Activated T-helper 1 cell treated with anti-CD3 and anti-CD28 coated beads, Interleukin-12 subunit alpha, Interleukin-12 subunit beta, Interleukin-2, Interleukin-4 antibody, amounts not matched to agents 30 ng/mL and 10 ng/mL and 1 ng/mL, durations not matched to agents 14 hours and 24 hours and 36 hours (primary cell): ENCODE measurements around the gene SCGB3A1. TPM values are rescaled to one million over a fixed set of nuclear protein-coding genes. Genes with fewer than 3 reads are reported as not detected.

Source experiments
- DNase-seq: peaks from one replicate; pipeline ENCODE4 v3.0.0; 2021; ENCODE audit warnings: low spot score
- H3K27ac Mint-ChIP-seq: one replicate; pipeline ENCODE4 v1.8.0; 2021; ENCODE audit warnings: mild to moderate bottlenecking, mixed read lengths
- H3K27me3 Mint-ChIP-seq: one replicate; pipeline ENCODE4 v1.8.0; 2022; ENCODE audit warnings: mild to moderate bottlenecking, moderate library complexity, mixed read lengths; ENCODE audit not compliant: insufficient read depth
- H3K36me3 Mint-ChIP-seq: one replicate; pipeline ENCODE4 v1.8.0; 2021; ENCODE audit warnings: low read depth, mixed read lengths
- H3K4me1 Mint-ChIP-seq: one replicate; pipeline ENCODE4 v1.8.0; 2021; ENCODE audit warnings: low read depth, mixed read lengths
- H3K4me3 Mint-ChIP-seq: one replicate; pipeline ENCODE4 v1.8.0; 2021; ENCODE audit warnings: mild to moderate bottlenecking, moderate library complexity, mixed read lengths
- H3K9me3 Mint-ChIP-seq: one replicate; pipeline ENCODE4 v1.8.0; 2021; ENCODE audit warnings: mixed read lengths
- intact Hi-C: fragments of 100-400 bp; cut with micrococcal nuclease; formaldehyde crosslinking; loops from one replicate; pipeline ENCODE4 v1.15.1; 2024
- total RNA-seq: library from RNA; stranded (reverse); gene quantifications from 2 replicates; pipeline ENCODE4 v1.2.3, GENCODE V29; 2022

Gene SCGB3A1
- total RNA-seq, 1 donor from 2014 or later, result not detected

DNA sequence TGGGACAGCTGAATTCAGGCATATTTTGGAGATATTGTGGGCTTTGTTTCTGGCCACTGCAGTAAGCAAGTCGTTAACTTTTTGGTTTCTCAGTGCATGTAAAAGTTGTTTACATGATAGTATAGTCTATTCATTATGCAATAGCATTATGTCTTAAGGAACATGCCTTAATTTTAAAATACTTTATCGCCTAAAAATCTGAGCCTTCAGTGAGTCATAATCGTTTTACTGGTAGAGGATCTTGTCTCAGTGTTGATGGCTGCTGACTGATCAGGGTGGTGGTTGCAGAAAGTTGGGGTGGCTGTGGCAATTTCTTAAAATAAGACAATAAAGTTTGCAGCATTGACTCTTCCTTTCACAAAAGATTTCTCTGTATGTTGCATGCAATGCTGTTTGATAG, 5.1 kb downstream of the SCGB3A1 start:
- no peak for DNase-seq
- Mint-ChIP-seq H3K27ac (no peak overlapping the region), H3K9me3 (no peaks in the 10 kb centered on the region), H3K27me3 (peaks cover 22% of the 10 kb centered on the region), H3K36me3 (no peaks in the 10 kb centered on the region), H3K4me1 (no peaks in the 10 kb centered on the region), H3K4me3 (no peak overlapping the region)
- intact Hi-C loops, result no loop called here

DNA sequence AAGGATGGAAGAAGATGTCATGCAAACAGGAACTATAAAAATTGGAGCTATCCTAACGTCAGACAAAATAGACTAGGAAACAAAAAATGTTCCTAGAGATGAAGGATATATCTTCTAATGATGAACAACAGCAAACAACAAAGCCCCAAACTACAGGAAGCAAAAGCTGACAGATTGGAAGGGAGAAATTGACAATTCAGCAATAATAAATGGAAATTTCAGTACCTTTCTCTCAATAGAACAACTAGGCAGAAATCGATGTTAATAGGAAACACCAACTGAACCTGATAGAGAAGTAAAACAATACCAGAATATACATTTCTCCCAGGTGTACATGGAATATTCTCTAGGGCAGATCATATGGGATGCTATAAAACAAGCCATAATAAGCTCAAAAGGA, 7.6 kb downstream of the SCGB3A1 start:
- peaks cover 10% of the 10 kb centered on the region for H3K27me3 Mint-ChIP-seq
- H3K4me1 Mint-ChIP-seq, result no peaks in the 10 kb centered on the region
- no peaks in the 10 kb centered on the region for H3K9me3 Mint-ChIP-seq
- H3K36me3 Mint-ChIP-seq, result no peaks in the 10 kb centered on the region
- no peak overlapping the region for H3K4me3 Mint-ChIP-seq
- H3K27ac Mint-ChIP-seq, result no peak overlapping the region
- DNase-seq, result no peak
- intact Hi-C loops, result no loop called here

DNA sequence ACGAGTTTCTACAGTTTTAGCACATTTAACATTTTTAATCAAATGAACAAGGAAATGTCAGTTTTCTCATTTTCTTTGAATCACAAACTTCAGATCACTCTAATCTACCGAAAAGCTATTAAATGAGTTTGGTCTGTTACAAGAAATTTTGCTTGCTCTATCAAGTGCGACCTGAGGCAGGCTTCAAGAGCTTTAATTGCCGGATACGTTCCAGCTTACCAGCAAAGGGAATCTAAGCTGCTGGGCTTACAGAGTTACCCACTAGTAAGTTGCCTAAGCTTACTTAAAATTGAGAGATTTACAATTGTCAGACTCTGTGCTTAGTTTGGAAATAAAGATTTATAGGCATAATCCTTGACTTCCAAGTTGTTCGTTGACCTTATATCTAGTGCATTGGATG, 10.6 kb downstream of the SCGB3A1 start:
- H3K27ac Mint-ChIP-seq, result no peak overlapping the region
- intact Hi-C loops, result no loop called here
- no peak for DNase-seq
- no peaks in the 10 kb centered on the region for H3K4me1 Mint-ChIP-seq
- no peaks in the 10 kb centered on the region for H3K9me3 Mint-ChIP-seq
- H3K36me3 Mint-ChIP-seq, result peaks cover 18% of the 10 kb centered on the region
- no peak overlapping the region for H3K4me3 Mint-ChIP-seq
- H3K27me3 Mint-ChIP-seq, result peaks cover 6% of the 10 kb centered on the region

DNA sequence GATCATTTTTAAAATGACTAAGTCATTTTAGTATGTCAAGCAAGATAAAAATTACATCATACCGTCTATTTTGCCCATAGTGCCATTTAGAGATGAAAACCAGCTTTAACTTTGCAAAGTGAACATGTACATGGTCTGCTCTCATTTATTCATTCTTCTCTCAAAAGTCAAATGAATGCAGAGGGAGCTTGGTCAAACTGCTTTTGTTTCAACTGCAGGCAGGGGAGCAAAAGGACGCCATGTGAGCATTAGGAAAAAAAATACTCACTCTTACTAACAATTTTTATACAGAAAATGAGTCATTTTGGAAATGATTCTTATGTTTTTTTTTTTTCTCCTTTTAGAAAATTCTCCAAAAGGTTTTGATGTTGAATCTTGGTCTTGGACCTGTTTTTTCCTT, 15.7 kb downstream of the SCGB3A1 start:
- no peak for DNase-seq
- no peaks in the 10 kb centered on the region for H3K9me3 Mint-ChIP-seq
- no peak overlapping the region for H3K4me3 Mint-ChIP-seq
- peak overlapping the region; percentile 72 for H3K27ac Mint-ChIP-seq
- intact Hi-C loops, result no loop called here
- H3K36me3 Mint-ChIP-seq, result peaks cover 28% of the 10 kb centered on the region
- no peaks in the 10 kb centered on the region for H3K27me3 Mint-ChIP-seq
- peaks cover 6% of the 10 kb centered on the region for H3K4me1 Mint-ChIP-seq

DNA sequence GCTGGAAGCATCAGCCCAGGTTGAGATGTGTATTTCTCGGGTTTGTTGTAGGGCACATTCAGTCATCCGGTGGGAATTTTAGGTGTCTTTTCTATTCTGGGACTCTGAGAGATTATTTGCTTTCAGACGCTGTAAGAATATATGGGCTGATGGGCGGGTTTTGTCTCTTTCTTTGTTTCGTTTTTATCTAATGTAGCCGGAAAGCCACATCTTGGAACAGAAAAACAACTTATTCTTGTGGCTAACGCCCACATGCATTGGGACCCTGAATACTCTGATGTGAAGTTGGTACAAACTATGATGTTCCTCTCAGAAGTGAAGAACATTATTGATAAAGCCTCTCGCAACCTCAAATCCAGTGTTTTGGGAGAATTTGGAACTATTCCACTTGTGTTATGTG, 22.4 kb downstream of the SCGB3A1 start:
- DNase-seq, result no peak
- intact Hi-C loops, result loop anchor here (10.0 kb wide), 1 partner anchor 74 kb away; the partner anchor contains the start of gene CNOT6
- no peaks in the 10 kb centered on the region for H3K27me3 Mint-ChIP-seq
- peaks cover 36% of the 10 kb centered on the region for H3K36me3 Mint-ChIP-seq
- H3K4me3 Mint-ChIP-seq, result no peak overlapping the region
- peaks cover 11% of the 10 kb centered on the region for H3K4me1 Mint-ChIP-seq
- H3K27ac Mint-ChIP-seq, result no peak overlapping the region
- H3K9me3 Mint-ChIP-seq, result no peaks in the 10 kb centered on the region

DNA sequence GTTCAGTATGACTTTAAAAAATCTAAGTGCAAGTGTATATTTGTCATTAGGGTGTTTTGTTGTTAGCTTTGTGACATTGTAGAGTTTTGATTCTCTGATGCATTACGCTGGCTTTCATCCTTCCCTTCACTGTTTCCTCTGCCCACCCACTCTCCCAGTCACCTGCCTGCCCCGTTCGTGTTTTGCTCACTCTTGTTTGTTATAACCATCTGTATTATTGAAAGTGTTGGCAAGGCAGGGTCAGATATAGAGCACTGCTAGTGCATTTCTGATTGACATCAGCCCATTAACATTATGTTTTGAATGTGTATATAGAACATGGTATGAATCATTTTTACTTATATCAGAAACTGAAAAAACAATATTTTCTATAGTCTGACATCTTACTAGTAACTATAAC, 27.3 kb downstream of the SCGB3A1 start:
- H3K27me3 Mint-ChIP-seq, result no peaks in the 10 kb centered on the region
- intact Hi-C loops, result loop anchor here (10.0 kb wide), 1 partner anchor 69 kb away; the partner anchor contains the start of gene CNOT6
- H3K9me3 Mint-ChIP-seq, result no peaks in the 10 kb centered on the region
- no peak overlapping the region for H3K4me3 Mint-ChIP-seq
- H3K36me3 Mint-ChIP-seq, result peaks cover 45% of the 10 kb centered on the region
- DNase-seq, result no peak
- no peak overlapping the region for H3K27ac Mint-ChIP-seq
- H3K4me1 Mint-ChIP-seq, result peaks cover 22% of the 10 kb centered on the region

DNA sequence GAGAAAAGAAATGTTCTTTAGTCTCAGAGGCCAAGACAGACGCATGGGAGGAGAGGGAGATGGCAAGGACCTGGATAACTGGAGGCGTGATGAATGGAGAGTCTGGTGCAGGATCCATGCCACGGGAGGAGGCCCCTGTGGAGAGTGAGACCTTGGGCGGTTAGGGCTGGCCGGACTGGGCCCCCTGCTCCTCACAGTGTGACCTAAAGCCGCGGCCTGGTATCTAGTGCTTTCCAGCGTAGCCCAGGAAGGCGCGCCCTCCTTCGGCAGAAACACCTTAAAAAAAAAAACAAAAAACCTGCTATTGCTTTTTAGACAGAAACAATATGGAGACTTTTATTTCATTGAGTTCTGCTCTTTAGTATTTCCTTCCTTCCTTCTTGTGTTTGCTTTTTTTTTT, 33.1 kb downstream of the SCGB3A1 start:
- Mint-ChIP-seq H3K4me3 (no peak overlapping the region), H3K4me1 (peaks cover 24% of the 10 kb centered on the region)

DNA sequence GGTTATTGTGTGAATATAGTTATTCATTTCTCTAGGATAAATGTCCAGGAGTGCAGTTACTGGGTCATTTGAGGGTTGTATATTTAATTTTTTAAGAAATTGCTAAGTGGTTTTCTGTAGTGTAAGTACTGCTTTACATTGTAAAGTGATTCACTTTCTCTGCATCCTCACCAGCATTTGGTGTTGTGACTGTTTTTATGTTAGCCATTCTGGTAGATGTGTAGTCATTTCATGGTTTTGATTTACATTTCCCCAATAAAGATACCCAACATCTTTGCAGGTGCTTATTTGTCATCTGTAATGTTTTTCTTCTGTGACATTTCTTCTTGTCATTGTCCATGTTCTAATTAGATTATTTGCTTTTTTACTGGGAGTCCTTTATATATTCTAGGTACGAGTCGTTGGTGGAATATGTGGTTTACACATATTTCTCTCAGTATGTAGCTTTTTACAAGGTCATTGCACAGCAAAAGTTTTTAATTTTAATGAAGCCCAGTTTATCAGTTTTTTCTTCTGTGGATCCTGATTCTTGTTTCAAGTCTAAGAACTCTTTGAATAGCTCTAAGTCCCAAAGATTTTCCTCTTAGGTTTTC, 34.0 kb downstream of the SCGB3A1 start:
- H3K9me3 Mint-ChIP-seq, result no peaks in the 10 kb centered on the region
- no peak for DNase-seq
- peaks cover 48% of the 10 kb centered on the region for H3K36me3 Mint-ChIP-seq
- H3K27me3 Mint-ChIP-seq, result no peaks in the 10 kb centered on the region
- H3K4me3 Mint-ChIP-seq, result no peak overlapping the region
- H3K4me1 Mint-ChIP-seq, result peaks cover 25% of the 10 kb centered on the region
- intact Hi-C loops, result no loop called here
- H3K27ac Mint-ChIP-seq, result no peak overlapping the region

More for the DNA sequence above, 33.1 kb downstream of the SCGB3A1 start:
- H3K27me3 Mint-ChIP-seq, result no peaks in the 10 kb centered on the region
- no peak overlapping the region for H3K27ac Mint-ChIP-seq
- no peak for DNase-seq
- intact Hi-C loops, result no loop called here
- H3K9me3 Mint-ChIP-seq, result no peaks in the 10 kb centered on the region
- H3K36me3 Mint-ChIP-seq, result peaks cover 44% of the 10 kb centered on the region

DNA sequence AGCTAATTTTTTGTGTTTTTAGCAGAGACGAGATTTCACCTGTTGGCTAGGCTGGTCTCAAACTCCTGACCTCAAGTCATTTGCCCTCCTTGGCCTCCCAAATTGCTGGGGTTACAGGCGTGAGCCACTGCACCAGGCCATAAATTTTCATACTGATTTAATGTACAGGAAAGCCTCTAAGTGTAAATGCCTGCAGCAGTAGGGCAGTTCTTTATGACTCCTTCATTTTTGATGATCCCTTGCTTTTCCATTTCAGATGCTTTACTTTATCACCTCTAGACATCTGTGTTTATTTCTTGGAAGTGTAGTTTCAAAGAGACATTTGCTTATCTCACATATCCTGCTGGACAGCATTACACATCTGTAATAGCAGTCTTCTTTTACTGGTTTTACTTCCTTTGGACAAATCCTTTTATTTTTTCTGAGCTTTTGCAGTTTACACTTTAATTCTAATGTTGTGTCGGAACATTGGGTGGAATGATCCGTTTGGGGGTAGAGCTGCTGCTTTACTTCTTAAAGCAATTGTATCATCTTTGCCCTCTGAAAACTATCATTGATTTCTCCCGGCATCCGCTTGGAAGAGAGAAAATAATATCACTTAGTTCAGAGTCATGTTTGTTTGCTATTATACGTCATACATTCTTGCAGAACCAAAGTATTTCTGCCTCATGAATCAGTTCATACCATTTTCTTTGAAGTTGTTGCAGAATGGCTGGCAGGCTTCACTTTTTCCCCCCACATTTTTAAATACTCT, 36.0 kb downstream of the SCGB3A1 start:
- Mint-ChIP-seq H3K9me3 (no peaks in the 10 kb centered on the region), H3K27ac (no peak overlapping the region), H3K4me1 (peaks cover 18% of the 10 kb centered on the region), H3K4me3 (no peak overlapping the region), H3K36me3 (peaks cover 42% of the 10 kb centered on the region), H3K27me3 (no peaks in the 10 kb centered on the region)
- intact Hi-C loops, result no loop called here
- DNase-seq, result no peak

DNA sequence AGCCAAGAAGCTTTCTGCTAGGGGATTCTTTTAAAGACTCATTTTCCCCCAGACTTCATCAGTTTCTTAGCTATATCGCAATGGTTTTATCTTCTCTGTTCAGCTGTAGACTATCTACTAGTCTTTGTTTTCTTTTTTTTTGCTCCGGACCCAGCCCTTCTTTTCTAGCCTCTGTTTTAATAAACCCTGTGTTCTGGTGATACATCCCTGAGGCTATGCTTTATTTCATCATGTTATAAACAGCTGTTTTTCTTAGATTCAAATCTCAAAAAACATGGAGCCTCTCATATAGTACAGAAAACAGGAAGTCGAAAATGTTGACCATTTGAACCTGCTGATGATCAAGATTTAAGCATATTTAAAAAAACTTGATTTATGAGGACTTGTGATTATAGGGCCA, 37.8 kb downstream of the SCGB3A1 start:
- intact Hi-C loops, result no loop called here
- peaks cover 18% of the 10 kb centered on the region for H3K4me1 Mint-ChIP-seq
- no peaks in the 10 kb centered on the region for H3K27me3 Mint-ChIP-seq
- no peak overlapping the region for H3K4me3 Mint-ChIP-seq
- H3K9me3 Mint-ChIP-seq, result no peaks in the 10 kb centered on the region
- DNase-seq, result no peak
- H3K27ac Mint-ChIP-seq, result peak overlapping the region; percentile 40
- peaks cover 39% of the 10 kb centered on the region for H3K36me3 Mint-ChIP-seq

DNA sequence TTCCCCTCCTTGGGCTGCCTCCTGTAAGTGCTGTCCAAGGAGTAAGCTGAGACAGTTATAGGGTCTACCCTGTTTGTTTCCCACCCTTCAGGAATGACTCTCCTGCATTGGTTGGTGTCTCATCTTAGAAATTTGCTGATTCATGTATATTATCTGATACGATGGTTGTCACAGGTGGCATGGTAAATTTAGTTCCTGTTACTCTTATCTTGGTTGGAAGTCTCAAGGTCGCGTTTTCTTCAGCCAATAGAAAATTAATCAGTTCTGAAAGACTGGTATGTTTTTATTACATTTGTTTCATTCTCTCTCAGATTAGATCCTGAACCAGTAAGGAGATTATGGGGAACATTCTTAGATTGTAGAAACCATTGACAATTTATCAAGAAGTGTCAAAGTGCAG, 42.7 kb downstream of the SCGB3A1 start:
- Mint-ChIP-seq H3K27ac (no peak overlapping the region), H3K36me3 (peaks cover 25% of the 10 kb centered on the region), H3K4me3 (no peak overlapping the region), H3K27me3 (no peaks in the 10 kb centered on the region), H3K4me1 (peaks cover 4% of the 10 kb centered on the region), H3K9me3 (no peaks in the 10 kb centered on the region)
- DNase-seq, result no peak
- intact Hi-C loops, result no loop called here

DNA sequence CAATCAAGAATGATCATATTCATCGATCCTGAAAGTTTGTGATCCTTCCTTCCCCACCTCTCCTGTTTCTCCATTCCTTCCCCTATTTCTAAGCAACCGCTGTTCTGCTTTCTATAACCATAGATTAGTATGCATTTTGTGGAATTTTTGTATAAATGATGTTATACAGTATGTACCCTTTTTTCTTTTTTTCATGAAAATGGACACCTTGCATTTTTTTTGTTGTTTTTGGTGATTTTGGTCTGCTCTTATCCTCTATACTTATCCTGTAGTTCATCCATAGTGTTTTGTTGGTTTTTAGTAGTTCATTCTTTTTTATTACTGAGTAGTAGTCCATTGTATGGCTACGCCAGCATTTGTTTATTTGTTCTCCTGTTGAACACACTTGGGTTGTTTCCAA, 46.1 kb downstream of the SCGB3A1 start:
- intact Hi-C loops, result no loop called here
- Mint-ChIP-seq H3K4me1 (no peaks in the 10 kb centered on the region), H3K27me3 (no peaks in the 10 kb centered on the region), H3K36me3 (peaks cover 24% of the 10 kb centered on the region), H3K9me3 (no peaks in the 10 kb centered on the region), H3K27ac (no peak overlapping the region), H3K4me3 (no peak overlapping the region)
- no peak for DNase-seq

DNA sequence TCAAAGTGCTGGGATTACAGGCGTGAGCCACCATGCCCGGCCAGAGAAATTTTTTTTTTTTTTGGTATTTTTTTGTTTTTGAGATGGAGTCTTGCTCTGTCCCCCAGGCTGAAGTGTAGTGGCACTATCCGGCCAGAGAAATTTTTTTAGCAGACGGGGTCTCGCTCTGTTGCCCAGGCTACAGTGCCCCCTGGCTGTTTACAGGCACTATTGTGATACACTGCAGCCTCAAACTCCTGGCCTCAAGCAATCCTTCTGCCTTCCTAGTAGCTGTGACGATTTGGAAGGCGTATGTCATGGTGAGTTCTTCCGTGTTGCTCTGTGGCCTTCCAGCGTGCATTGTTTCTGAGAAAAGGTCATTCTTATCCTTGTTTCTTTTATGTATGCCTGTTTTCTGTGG, 49.6 kb downstream of the SCGB3A1 start:
- no peak for DNase-seq
- H3K36me3 Mint-ChIP-seq, result peaks cover 30% of the 10 kb centered on the region
- H3K4me3 Mint-ChIP-seq, result no peak overlapping the region
- no peaks in the 10 kb centered on the region for H3K9me3 Mint-ChIP-seq
- H3K27ac Mint-ChIP-seq, result no peak overlapping the region
- no peaks in the 10 kb centered on the region for H3K27me3 Mint-ChIP-seq
- intact Hi-C loops, result no loop called here
- peaks cover 11% of the 10 kb centered on the region for H3K4me1 Mint-ChIP-seq
